Stimulated activated CD4-positive, alpha-beta T cell treated with anti-CD3 and anti-CD28 coated beads, Interleukin-15, amount 100 ng/mL, for 48 hours (primary cell): ENCODE results near the gene ONECUT3.

ENCODE experiments used
- DNase-seq, 2 donors: peaks; one replicate each; pipeline ENCODE4 v3.0.0-alpha.2; 2020; ENCODE audit warnings: low read depth in 2 of 2

Gene ONECUT3

GRCh38 chr19:1768248-1768647 is 14.9 kb downstream of the ONECUT3 start:
- no peak for DNase-seq

GRCh38 chr19:1768918-1769644 is 15.8 kb downstream of the ONECUT3 start:
- no peak for DNase-seq

GRCh38 chr19:1769645-1769985 is 16.3 kb downstream of the ONECUT3 start:
- DNase-seq, result no peak

- DNase-seq, result no peak
These were observed 17.7 kb downstream of the ONECUT3 start for GRCh38 chr19:1770866-1771576.

- no peak for DNase-seq
These were observed 19.9 kb downstream of the ONECUT3 start for GRCh38 chr19:1773184-1773583.

GRCh38 chr19:1774989-1775772 is 21.9 kb downstream of the ONECUT3 start:
- DNase-seq, result no peak

GRCh38 chr19:1775951-1776605 is 22.8 kb downstream of the ONECUT3 start:
- DNase-seq, result no peak

GRCh38 chr19:1776606-1777147 is 23.4 kb downstream of the ONECUT3 start:
- DNase-seq, result no peak

- DNase-seq, result no peak
These were observed 23.8 kb downstream of the ONECUT3 start for GRCh38 chr19:1777149-1777548.

GRCh38 chr19:1779574-1779973 is 26.3 kb downstream of the ONECUT3 start:
- DNase-seq, result no peak

GRCh38 chr19:1780272-1780958 is 27.1 kb downstream of the ONECUT3 start:
- no peak for DNase-seq

- DNase-seq, result no peak
These were observed 29.2 kb downstream of the ONECUT3 start for GRCh38 chr19:1782521-1782920.

- DNase-seq, result no peak
These were observed 30.0 kb downstream of the ONECUT3 start for GRCh38 chr19:1783354-1783753.

- DNase-seq, result no peak
These were observed 30.6 kb downstream of the ONECUT3 start for GRCh38 chr19:1783874-1784273.

GRCh38 chr19:1785310-1785709 is 32.0 kb downstream of the ONECUT3 start:
- DNase-seq, result no peak

- DNase-seq, result no peak
These were observed 33.4 kb downstream of the ONECUT3 start for GRCh38 chr19:1786668-1787067.

GRCh38 chr19:1787116-1787515 is 33.8 kb downstream of the ONECUT3 start:
- no peak for DNase-seq

- DNase-seq, result no peak
These were observed 36.1 kb downstream of the ONECUT3 start for GRCh38 chr19:1789261-1790041.

- DNase-seq, result no peak
These were observed 36.9 kb downstream of the ONECUT3 start for GRCh38 chr19:1790054-1790792.

GRCh38 chr19:1791879-1792278 is 38.6 kb downstream of the ONECUT3 start:
- DNase-seq, result no peak
